Measurements from ENCODE around the gene HSPA1L.

GRCh38 chr6:31762878-31763618 is 52.0 kb downstream of the HSPA1L start:
- TF ChIP-seq, protein P1, sequence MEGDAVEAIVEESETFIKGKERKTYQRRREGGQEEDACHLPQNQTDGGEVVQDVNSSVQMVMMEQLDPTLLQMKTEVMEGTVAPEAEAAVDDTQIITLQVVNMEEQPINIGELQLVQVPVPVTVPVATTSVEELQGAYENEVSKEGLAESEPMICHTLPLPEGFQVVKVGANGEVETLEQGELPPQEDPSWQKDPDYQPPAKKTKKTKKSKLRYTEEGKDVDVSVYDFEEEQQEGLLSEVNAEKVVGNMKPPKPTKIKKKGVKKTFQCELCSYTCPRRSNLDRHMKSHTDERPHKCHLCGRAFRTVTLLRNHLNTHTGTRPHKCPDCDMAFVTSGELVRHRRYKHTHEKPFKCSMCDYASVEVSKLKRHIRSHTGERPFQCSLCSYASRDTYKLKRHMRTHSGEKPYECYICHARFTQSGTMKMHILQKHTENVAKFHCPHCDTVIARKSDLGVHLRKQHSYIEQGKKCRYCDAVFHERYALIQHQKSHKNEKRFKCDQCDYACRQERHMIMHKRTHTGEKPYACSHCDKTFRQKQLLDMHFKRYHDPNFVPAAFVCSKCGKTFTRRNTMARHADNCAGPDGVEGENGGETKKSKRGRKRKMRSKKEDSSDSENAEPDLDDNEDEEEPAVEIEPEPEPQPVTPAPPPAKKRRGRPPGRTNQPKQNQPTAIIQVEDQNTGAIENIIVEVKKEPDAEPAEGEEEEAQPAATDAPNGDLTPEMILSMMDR (conservative IDR thresholded peaks at IDR 0.05), result no peak
- no peak for TF ChIP-seq ZFX (IDR thresholded peaks at IDR 0.05)
